Endothelial cell of umbilical vein (primary cell): ENCODE measurements around the gene BMPER.

Experiments
- EZH2 ChIP-seq: IDR thresholded peaks from 2 replicates; pipeline ENCODE4 v1.6.1; 2012; ENCODE audit warnings: borderline replicate concordance, low read depth, mild to moderate bottlenecking, moderate library complexity, low read length, inconsistent platforms; ENCODE audit not compliant: severe bottlenecking
- FOS ChIP-seq: IDR thresholded peaks from 2 replicates; pipeline ENCODE4 v1.6.1; 2011; ENCODE audit warnings: mild to moderate bottlenecking, low read length, moderate library complexity, borderline replicate concordance; ENCODE audit not compliant: insufficient read depth
- POLR2A ChIP-seq: IDR thresholded peaks from 2 replicates; pipeline ENCODE4 v1.6.1; 2012; ENCODE audit warnings: low read depth, mild to moderate bottlenecking, control low read depth, low read length
- POLR2AphosphoS5 ChIP-seq: IDR thresholded peaks from 2 replicates; pipeline ENCODE4 v1.6.1; 2012; ENCODE audit warnings: low read depth, mild to moderate bottlenecking, control low read depth, low read length, moderate library complexity; ENCODE audit not compliant: insufficient read depth
- TF ChIP-seq, protein P1 (sequence below), 2 donors: IDR thresholded peaks; 1 replicate in 1 of 2; 2 replicates in 1 of 2; pipeline ENCODE4 v1.5.1; 2011; ENCODE audit warnings: low read length in 2 of 2, mild to moderate bottlenecking in 2 of 2, moderate library complexity in 2 of 2, control low read depth in 1 of 2, inconsistent platforms in 1 of 2, low read depth in 1 of 2; ENCODE audit not compliant: insufficient read depth in 1 of 2; ENCODE audit errors: extremely low read depth in 1 of 2
- TF ChIP-seq, protein P2 (sequence below): IDR thresholded peaks from 2 replicates; pipeline ENCODE4 v1.6.1; 2011; ENCODE audit not compliant: insufficient read depth, insufficient read length

DNA sequence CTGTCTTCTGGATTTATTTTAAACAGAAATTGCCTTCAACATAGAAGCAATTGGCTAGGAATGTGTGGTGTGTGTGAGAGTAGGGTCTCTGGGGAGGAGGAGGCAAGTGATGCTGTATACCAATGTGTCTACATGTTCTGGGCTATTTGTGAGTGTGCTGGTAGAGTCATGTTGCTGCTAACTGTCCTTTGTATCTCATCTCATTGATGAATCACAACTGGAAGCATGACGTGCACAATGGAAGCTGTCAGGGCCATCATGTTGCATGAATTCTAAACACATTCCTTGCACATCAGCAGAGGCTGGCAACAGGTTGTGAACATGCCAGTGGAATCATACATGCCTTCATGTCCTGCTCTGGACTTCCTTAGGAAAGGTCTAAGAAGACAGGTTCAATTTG is 199.7 kb downstream of the BMPER start:
- TF ChIP-seq, protein P1, sequence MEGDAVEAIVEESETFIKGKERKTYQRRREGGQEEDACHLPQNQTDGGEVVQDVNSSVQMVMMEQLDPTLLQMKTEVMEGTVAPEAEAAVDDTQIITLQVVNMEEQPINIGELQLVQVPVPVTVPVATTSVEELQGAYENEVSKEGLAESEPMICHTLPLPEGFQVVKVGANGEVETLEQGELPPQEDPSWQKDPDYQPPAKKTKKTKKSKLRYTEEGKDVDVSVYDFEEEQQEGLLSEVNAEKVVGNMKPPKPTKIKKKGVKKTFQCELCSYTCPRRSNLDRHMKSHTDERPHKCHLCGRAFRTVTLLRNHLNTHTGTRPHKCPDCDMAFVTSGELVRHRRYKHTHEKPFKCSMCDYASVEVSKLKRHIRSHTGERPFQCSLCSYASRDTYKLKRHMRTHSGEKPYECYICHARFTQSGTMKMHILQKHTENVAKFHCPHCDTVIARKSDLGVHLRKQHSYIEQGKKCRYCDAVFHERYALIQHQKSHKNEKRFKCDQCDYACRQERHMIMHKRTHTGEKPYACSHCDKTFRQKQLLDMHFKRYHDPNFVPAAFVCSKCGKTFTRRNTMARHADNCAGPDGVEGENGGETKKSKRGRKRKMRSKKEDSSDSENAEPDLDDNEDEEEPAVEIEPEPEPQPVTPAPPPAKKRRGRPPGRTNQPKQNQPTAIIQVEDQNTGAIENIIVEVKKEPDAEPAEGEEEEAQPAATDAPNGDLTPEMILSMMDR (IDR thresholded peaks at IDR 0.05; ENCODE audit: extremely low read depth in 1 of 2, insufficient read depth in 1 of 2, low read depth in 1 of 2, low read length in 2 of 2) = no peak
- TF ChIP-seq, protein P2, sequence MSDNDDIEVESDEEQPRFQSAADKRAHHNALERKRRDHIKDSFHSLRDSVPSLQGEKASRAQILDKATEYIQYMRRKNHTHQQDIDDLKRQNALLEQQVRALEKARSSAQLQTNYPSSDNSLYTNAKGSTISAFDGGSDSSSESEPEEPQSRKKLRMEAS = no peak
- TF ChIP-seq POLR2A (no peak), POLR2AphosphoS5 (no peak), FOS (no peak), EZH2 (no peak)
